Lower leg skin (tissue), 3 donors: ENCODE results near the gene YAE1.

Source experiments
- CTCF ChIP-seq, 3 donors: fragments of 450-650 bp; IDR thresholded peaks; one replicate each; pipeline ENCODE4 v1.5.1; 2016; ENCODE audit warnings: antibody characterized with exemption in 3 of 3, mild to moderate bottlenecking in 3 of 3, moderate library complexity in 2 of 3
- POLR2A ChIP-seq, 2 donors: fragments of 450-650 bp; IDR thresholded peaks; one replicate each; pipeline ENCODE4 v1.6.1; 2016 to 2017; ENCODE audit warnings: antibody characterized with exemption in 2 of 2, mild to moderate bottlenecking in 1 of 2, moderate library complexity in 1 of 2

- TF ChIP-seq CTCF (IDR thresholded peaks at IDR 0.05), result no peak
- TF ChIP-seq POLR2A (IDR thresholded peaks at IDR 0.05), result no peak
These were observed 55.7 kb downstream of the YAE1 start for GRCh38 chr7:39621784-39622411.
